Femur (tissue), 1 donor: ENCODE data around the gene PYURF.

Experiments
- DNase-seq: peaks from one replicate; pipeline ENCODE4 v3.0.0-alpha.2; 2017

Gene PYURF

GRCh38 chr4:88503344-88503743 lies 20.2 kb downstream of the PYURF start:
- DNase-seq = no peak

- no peak for DNase-seq
Observed at GRCh38 chr4:88497859-88498409, 25.6 kb downstream of the PYURF start.

- DNase-seq = no peak
Observed at GRCh38 chr4:88489100-88489761, 34.3 kb downstream of the PYURF start.

GRCh38 chr4:88481537-88481936 lies 42.0 kb downstream of the PYURF start:
- no peak for DNase-seq

GRCh38 chr4:88478247-88478646 lies 45.3 kb downstream of the PYURF start:
- DNase-seq = no peak

GRCh38 chr4:88477229-88477860 lies 46.2 kb downstream of the PYURF start:
- DNase-seq = no peak
